Measurements from ENCODE around the gene FARP1.

DNA sequence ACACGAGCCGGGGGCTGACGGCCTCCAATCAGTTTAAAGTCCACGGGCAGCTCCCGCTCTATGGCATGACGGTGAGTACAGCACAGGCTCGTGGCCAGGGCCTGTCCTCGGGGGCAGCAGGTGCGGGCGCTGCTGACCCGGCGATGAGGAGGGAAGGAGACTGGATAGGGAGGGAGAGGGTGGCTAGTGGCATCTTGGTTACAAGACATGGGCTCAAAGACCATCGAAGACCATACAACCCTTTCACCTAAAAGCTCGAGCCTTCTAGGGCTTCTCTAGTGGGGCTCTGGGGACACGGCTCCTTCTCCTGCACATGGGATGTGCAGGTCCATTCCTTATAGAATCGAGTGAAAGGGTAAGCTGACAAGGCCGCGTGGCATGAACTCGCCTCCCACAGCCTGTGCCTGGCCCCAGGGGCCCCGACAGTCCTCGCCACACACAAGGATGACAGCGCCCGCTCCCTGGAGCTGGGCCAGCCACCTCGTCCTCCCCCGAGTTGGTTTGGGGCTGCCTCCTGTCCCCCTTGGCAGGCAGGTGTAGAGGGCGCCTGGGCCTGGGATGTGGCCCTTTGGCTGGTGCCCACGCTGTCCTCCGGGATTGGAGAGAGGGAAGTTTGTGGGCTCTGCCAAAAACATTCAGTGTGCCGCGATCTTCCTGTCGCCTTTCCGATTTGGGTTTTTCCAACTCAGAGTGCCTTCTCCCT is 296.4 kb downstream of the FARP1 start:
- TF ChIP-seq, protein P1, sequence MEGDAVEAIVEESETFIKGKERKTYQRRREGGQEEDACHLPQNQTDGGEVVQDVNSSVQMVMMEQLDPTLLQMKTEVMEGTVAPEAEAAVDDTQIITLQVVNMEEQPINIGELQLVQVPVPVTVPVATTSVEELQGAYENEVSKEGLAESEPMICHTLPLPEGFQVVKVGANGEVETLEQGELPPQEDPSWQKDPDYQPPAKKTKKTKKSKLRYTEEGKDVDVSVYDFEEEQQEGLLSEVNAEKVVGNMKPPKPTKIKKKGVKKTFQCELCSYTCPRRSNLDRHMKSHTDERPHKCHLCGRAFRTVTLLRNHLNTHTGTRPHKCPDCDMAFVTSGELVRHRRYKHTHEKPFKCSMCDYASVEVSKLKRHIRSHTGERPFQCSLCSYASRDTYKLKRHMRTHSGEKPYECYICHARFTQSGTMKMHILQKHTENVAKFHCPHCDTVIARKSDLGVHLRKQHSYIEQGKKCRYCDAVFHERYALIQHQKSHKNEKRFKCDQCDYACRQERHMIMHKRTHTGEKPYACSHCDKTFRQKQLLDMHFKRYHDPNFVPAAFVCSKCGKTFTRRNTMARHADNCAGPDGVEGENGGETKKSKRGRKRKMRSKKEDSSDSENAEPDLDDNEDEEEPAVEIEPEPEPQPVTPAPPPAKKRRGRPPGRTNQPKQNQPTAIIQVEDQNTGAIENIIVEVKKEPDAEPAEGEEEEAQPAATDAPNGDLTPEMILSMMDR (conservative IDR thresholded peaks at IDR 0.05; ENCODE audit: low read length): no peak
- no peak for TF ChIP-seq EZH2phosphoT487 (IDR thresholded peaks at IDR 0.05; ENCODE audit: borderline replicate concordance, low read depth, low read length)
